ENCODE measurements around the gene OXSR1.

DNA sequence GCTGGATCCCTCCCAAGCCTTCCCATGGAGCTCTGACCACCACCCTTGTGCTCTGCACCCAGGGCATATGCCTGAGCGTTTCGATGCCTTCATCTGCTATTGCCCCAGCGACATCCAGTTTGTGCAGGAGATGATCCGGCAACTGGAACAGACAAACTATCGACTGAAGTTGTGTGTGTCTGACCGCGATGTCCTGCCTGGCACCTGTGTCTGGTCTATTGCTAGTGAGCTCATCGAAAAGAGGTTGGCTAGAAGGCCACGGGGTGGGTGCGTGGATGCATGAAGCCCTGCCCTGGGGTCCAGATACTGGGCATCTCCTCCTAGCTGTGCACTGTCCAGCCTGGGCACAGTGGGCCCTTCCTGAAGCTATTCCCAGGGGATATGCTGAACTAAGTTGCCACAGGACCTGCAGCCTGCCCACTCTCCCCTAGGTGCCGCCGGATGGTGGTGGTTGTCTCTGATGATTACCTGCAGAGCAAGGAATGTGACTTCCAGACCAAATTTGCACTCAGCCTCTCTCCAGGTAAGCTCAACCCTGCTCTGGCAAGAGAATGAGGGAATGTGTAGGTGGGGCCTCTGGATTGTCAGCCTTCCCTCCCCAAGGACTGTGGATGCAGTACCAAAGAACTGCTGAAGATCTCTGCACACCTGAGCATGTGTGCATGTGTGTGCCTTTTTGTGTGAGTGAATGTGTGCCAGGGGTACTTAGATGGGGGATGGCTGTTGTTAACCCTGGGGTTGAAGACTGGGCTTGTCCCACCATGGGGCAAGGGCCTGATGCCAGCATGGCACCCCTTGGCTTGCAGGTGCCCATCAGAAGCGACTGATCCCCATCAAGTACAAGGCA, 24.8 kb upstream of the OXSR1 start:
- TF ChIP-seq, protein P1, sequence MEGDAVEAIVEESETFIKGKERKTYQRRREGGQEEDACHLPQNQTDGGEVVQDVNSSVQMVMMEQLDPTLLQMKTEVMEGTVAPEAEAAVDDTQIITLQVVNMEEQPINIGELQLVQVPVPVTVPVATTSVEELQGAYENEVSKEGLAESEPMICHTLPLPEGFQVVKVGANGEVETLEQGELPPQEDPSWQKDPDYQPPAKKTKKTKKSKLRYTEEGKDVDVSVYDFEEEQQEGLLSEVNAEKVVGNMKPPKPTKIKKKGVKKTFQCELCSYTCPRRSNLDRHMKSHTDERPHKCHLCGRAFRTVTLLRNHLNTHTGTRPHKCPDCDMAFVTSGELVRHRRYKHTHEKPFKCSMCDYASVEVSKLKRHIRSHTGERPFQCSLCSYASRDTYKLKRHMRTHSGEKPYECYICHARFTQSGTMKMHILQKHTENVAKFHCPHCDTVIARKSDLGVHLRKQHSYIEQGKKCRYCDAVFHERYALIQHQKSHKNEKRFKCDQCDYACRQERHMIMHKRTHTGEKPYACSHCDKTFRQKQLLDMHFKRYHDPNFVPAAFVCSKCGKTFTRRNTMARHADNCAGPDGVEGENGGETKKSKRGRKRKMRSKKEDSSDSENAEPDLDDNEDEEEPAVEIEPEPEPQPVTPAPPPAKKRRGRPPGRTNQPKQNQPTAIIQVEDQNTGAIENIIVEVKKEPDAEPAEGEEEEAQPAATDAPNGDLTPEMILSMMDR (IDR thresholded peaks at IDR 0.05), result no peak
- no peak for TF ChIP-seq POLR2A (IDR thresholded peaks at IDR 0.05)

Data from body of pancreas (tissue), 4 donors.